ENCODE results near the gene TMEM135. TPM values are rescaled to one million over a fixed set of nuclear protein-coding genes. Genes with fewer than 3 reads are reported as not detected.

TMEM135 gene
- total RNA-seq, 2 donors from 2014 or later: 23.0 to 40.3 TPM

Other genes with a start within 250 kb of the TMEM135 start
- gene PRSS23, start 237.4 kb upstream of the TMEM135 start, total RNA-seq: 1 to 10 TPM in 1 of 2 donors, under 1 TPM in 1; 0.95 to 3.4 TPM
- under 1 TPM; 0.08 to 0.17 TPM for gene FZD4, start 82.5 kb upstream of the TMEM135 start, total RNA-seq

Data from natural killer cell treated with Interleukin-12 subunit alpha and Interleukin-12 subunit beta and Interleukin-15 and Interleukin-18, amount 100 ng/mL, for 72 hours (primary cell).